Type B pancreatic cell (in vitro differentiated cells): ENCODE results near the gene MCF2L. TPM values are rescaled to one million over a fixed set of nuclear protein-coding genes. Genes with fewer than 3 reads are reported as not detected.
A peak's percentile ranks its signal among the peaks of the same experiment; 100 is the strongest.

ENCODE experiments used
- DNase-seq: peaks from one replicate; pipeline ENCODE4 v3.0.0; 2021; ENCODE audit warnings: mixed read lengths; ENCODE audit not compliant: unreplicated experiment; ENCODE audit errors: extremely low spot score
- H3K27ac Mint-ChIP-seq: 2 replicates; pipeline ENCODE4 v1.8.0; 2021; ENCODE audit warnings: mild to moderate bottlenecking, mixed read lengths
- H3K27me3 Mint-ChIP-seq: 2 replicates; pipeline ENCODE4 v1.8.0; 2021; ENCODE audit warnings: mixed read lengths
- H3K36me3 Mint-ChIP-seq: 2 replicates; pipeline ENCODE4 v1.8.0; 2021; ENCODE audit warnings: mixed read lengths
- H3K4me1 Mint-ChIP-seq: one replicate; pipeline ENCODE4 v1.8.0; 2021; ENCODE audit warnings: mixed read lengths; ENCODE audit not compliant: unreplicated experiment
- H3K4me3 Mint-ChIP-seq: 2 replicates; pipeline ENCODE4 v1.8.0; 2021; ENCODE audit warnings: mild to moderate bottlenecking, mixed read lengths
- H3K9me3 Mint-ChIP-seq: 2 replicates; pipeline ENCODE4 v1.8.0; 2021; ENCODE audit warnings: mixed read lengths
- total RNA-seq: library from RNA; stranded (reverse); gene quantifications from 2 replicates; pipeline ENCODE4 v1.2.1, GENCODE V29; 2021; ENCODE audit warnings: low replicate concordance
- TF ChIP-seq, protein P1 (sequence below): fragments of 200-600 bp; sonication (generic); conservative IDR thresholded peaks from 2 replicates; pipeline ENCODE4 v1.5.0; 2021; ENCODE audit warnings: antibody characterized with exemption, mild to moderate bottlenecking

The MCF2L gene
- total RNA-seq, 1 donor from 2014 or later: 46.9 TPM

DNA sequence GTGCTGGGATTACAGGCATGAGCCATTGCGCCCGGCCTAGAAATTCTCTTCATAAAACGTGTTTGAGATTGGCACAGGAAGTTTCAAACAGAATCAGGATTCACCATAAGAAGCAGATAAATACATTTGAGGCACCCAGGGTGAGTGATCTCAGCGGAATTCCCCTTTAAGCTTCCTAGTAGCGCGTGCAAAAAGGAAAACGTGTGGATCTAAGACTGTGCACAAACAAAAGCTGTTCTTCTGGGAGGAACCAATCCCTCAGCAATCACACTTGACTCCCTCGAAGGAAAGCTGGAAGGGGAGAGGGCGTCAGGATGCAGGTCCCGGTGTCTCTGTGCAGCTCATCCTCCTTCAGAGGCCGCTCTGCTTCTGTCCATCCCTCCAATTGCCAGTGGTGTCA, 15.5 kb downstream of the MCF2L start:
- TF ChIP-seq, protein P1, sequence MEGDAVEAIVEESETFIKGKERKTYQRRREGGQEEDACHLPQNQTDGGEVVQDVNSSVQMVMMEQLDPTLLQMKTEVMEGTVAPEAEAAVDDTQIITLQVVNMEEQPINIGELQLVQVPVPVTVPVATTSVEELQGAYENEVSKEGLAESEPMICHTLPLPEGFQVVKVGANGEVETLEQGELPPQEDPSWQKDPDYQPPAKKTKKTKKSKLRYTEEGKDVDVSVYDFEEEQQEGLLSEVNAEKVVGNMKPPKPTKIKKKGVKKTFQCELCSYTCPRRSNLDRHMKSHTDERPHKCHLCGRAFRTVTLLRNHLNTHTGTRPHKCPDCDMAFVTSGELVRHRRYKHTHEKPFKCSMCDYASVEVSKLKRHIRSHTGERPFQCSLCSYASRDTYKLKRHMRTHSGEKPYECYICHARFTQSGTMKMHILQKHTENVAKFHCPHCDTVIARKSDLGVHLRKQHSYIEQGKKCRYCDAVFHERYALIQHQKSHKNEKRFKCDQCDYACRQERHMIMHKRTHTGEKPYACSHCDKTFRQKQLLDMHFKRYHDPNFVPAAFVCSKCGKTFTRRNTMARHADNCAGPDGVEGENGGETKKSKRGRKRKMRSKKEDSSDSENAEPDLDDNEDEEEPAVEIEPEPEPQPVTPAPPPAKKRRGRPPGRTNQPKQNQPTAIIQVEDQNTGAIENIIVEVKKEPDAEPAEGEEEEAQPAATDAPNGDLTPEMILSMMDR: no peak
- Mint-ChIP-seq H3K4me1 (peaks cover 4% of the 10 kb centered on the region), H3K27ac (peak overlapping the region; percentile 51), H3K27me3 (no peaks in the 10 kb centered on the region), H3K4me3 (peak overlapping the region; percentile 22), H3K36me3 (no peaks in the 10 kb centered on the region), H3K9me3 (no peaks in the 10 kb centered on the region)
- no peak for DNase-seq

DNA sequence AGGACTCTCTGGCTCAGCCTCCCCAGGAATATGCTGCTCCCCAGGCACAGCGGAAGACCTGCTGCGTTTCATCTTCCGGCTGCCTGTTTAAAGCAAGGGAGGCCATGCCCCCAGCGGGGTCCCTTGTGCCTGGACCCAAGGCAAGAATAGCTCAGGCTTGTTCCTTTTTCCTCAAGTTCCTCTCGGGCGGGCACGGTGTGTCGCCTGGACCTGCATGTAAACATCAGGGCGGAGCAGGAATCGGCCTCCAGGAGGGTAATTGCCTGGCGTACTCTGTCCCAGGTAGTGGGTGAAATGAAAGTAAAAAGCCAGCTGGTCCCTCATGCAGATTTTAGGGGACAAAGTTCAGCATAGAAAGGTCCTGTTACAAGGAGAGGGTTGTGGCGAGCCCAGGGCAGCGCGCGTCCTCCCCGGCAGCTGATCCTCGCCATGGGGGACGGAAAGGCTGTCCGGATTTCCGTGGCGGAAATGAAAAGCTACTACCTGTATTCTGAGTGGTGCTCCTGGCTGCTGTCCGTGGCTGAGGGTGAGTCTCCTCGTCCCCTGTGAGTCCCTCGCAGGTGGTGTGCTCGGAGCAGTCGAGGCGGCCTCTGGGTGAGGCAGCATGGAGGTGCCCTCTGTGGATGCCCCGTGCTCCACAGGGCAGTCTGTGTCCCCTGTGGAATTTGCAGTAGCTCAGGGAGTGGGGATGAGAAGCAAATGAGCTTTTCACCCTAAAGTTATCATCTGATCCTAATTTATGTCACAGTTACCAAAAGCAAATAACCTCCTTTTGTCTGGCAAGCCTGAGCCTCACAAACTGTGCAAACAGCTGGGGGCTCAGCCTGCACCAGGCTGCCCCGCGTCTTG, 16.2 kb downstream of the MCF2L start:
- Mint-ChIP-seq H3K4me1 (peaks cover 4% of the 10 kb centered on the region), H3K36me3 (peaks cover 3% of the 10 kb centered on the region), H3K27ac (no peak overlapping the region), H3K9me3 (no peaks in the 10 kb centered on the region), H3K27me3 (no peaks in the 10 kb centered on the region), H3K4me3 (no peak overlapping the region)
- DNase-seq: no peak
- TF ChIP-seq, protein P1: no peak

DNA sequence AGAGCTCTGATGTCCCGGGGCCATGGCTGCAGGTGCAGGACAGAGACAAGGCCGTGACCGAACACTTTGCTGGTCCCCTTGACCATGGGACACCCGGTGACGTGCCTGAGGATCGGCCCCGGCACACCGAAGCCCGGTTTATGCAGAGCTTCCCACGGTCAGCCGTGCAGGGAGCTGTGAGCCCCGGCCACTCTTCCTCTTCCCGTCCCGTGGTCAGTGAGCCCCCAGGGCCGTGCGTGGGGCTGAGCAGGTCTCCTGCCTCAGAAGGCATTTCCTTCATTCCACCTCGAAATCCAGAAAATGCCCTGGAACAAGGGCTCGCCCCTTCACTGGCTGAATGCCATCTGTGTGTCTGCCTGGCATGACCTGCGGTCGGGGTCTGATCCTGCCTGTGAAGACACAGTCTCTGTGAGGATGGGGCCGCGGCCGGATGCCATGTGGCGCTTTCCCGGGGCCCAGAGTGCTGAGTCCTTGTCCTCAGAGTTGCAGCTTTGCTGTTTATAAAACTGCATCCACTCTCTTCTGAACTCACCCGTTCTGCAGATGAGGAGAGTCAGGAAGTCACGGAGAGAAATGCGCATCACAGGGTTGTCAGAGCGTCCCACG, 16.9 kb downstream of the MCF2L start:
- H3K27me3 Mint-ChIP-seq: no peaks in the 10 kb centered on the region
- peak overlapping the region; percentile 49 for H3K4me3 Mint-ChIP-seq
- no peaks in the 10 kb centered on the region for H3K9me3 Mint-ChIP-seq
- H3K4me1 Mint-ChIP-seq: peaks cover 4% of the 10 kb centered on the region
- peaks cover 3% of the 10 kb centered on the region for H3K36me3 Mint-ChIP-seq
- TF ChIP-seq, protein P1: no peak
- DNase-seq: no peak
- peak overlapping the region; percentile 34 for H3K27ac Mint-ChIP-seq

DNA sequence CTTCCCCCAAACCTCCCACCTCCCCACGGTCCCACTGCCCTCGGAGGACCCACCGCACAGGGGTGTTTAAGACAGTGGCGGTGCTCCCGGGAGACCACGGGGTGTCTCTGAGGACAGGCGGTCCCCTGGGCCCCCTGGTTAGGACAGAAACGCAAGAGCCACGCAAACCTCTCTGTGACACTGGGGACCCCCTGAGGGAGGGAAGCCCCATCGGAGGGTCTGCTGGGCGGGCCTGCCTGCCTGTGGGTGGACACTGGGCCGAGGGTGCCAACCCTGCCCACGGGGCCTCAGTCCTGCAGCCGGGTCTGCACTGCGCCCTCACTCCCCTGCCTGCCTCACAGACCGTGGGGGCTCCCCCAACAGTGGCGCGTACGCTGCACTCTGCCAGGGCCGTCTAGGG, 17.5 kb downstream of the MCF2L start:
- no peaks in the 10 kb centered on the region for H3K27me3 Mint-ChIP-seq
- TF ChIP-seq, protein P1: no peak
- H3K27ac Mint-ChIP-seq: no peak overlapping the region
- DNase-seq: no peak
- H3K9me3 Mint-ChIP-seq: no peaks in the 10 kb centered on the region
- H3K4me1 Mint-ChIP-seq: peaks cover 4% of the 10 kb centered on the region
- no peak overlapping the region for H3K4me3 Mint-ChIP-seq
- H3K36me3 Mint-ChIP-seq: peaks cover 3% of the 10 kb centered on the region

- no peak overlapping the region for H3K27ac Mint-ChIP-seq
- no peak for DNase-seq
These were observed 18.1 kb downstream of the MCF2L start for GRCh38 chr13:112986946-112987681.

More at GRCh38 chr13:112986946-112987681, 18.1 kb downstream of the MCF2L start:
- Mint-ChIP-seq H3K36me3 (peaks cover 3% of the 10 kb centered on the region), H3K4me1 (peaks cover 4% of the 10 kb centered on the region), H3K4me3 (no peak overlapping the region), H3K9me3 (no peaks in the 10 kb centered on the region), H3K27me3 (no peaks in the 10 kb centered on the region)
- TF ChIP-seq, protein P1: no peak
